BE2C (cell line): ENCODE data around the gene ANKRD40.

Source experiments
- DNase-seq: peaks from one replicate; pipeline ENCODE4 v3.0.0-alpha.2; 2020
- H3K27me3 ChIP-seq: fragments of 250-450 bp; sonication (Bioruptor Pico); 2 replicates; pipeline ENCODE4 v1.5.1; 2020; ENCODE audit warnings: mild to moderate bottlenecking
- H3K36me3 ChIP-seq: fragments of 250-450 bp; sonication (Bioruptor Pico); 2 replicates; pipeline ENCODE4 v1.5.1; 2020; ENCODE audit warnings: mild to moderate bottlenecking
- H3K4me1 ChIP-seq: fragments of 250-450 bp; sonication (Bioruptor Pico); 2 replicates; pipeline ENCODE4 v1.5.1; 2020
- H3K4me3 ChIP-seq: 2 replicates; pipeline ENCODE4 v1.5.1; 2011; ENCODE audit warnings: low read depth, low read length
- H3K9me3 ChIP-seq: fragments of 250-450 bp; sonication (Bioruptor Pico); 2 replicates; pipeline ENCODE4 v1.5.1; 2020
- CTCF ChIP-seq: IDR thresholded peaks from 2 replicates; pipeline ENCODE4 v1.5.1; 2012; ENCODE audit warnings: mild to moderate bottlenecking, low read depth, low read length

ANKRD40 gene

GRCh38 chr17:50666316-50666715, 41.4 kb downstream of the ANKRD40 start:
- H3K9me3 ChIP-seq = no peaks in the 10 kb centered on the region
- no peak for DNase-seq
- TF ChIP-seq CTCF = no peak
- H3K4me3 ChIP-seq = no peak overlapping the region
- H3K27me3 ChIP-seq = no peaks in the 10 kb centered on the region
- peaks cover 9% of the 10 kb centered on the region for H3K4me1 ChIP-seq
- H3K36me3 ChIP-seq = no peaks in the 10 kb centered on the region

GRCh38 chr17:50665838-50666237, 41.9 kb downstream of the ANKRD40 start:
- TF ChIP-seq CTCF = no peak
- Histone ChIP-seq H3K4me1 (peaks cover 13% of the 10 kb centered on the region), H3K36me3 (no peaks in the 10 kb centered on the region)

GRCh38 chr17:50664788-50665458, 42.8 kb downstream of the ANKRD40 start:
- Histone ChIP-seq H3K4me3 (no peak overlapping the region), H3K36me3 (no peaks in the 10 kb centered on the region), H3K9me3 (no peaks in the 10 kb centered on the region), H3K4me1 (peaks cover 23% of the 10 kb centered on the region), H3K27me3 (no peaks in the 10 kb centered on the region)
- DNase-seq = no peak
- no peak for TF ChIP-seq CTCF

More at GRCh38 chr17:50665838-50666237, 41.9 kb downstream of the ANKRD40 start:
- Histone ChIP-seq H3K9me3 (no peaks in the 10 kb centered on the region), H3K27me3 (no peaks in the 10 kb centered on the region), H3K4me3 (no peak overlapping the region)
- no peak for DNase-seq

GRCh38 chr17:50663812-50664374, 43.8 kb downstream of the ANKRD40 start:
- no peaks in the 10 kb centered on the region for H3K36me3 ChIP-seq
- H3K9me3 ChIP-seq = no peaks in the 10 kb centered on the region
- no peak for TF ChIP-seq CTCF
- H3K4me3 ChIP-seq = no peak overlapping the region
- H3K4me1 ChIP-seq = peaks cover 28% of the 10 kb centered on the region
- H3K27me3 ChIP-seq = no peaks in the 10 kb centered on the region
- no peak for DNase-seq

- no peak for DNase-seq
- peaks cover 33% of the 10 kb centered on the region for H3K4me1 ChIP-seq
- H3K27me3 ChIP-seq = no peaks in the 10 kb centered on the region
- no peak for TF ChIP-seq CTCF
- H3K36me3 ChIP-seq = no peaks in the 10 kb centered on the region
- H3K9me3 ChIP-seq = no peaks in the 10 kb centered on the region
- H3K4me3 ChIP-seq = no peak overlapping the region
Observed at GRCh38 chr17:50662632-50663225, 45.0 kb downstream of the ANKRD40 start.

- Histone ChIP-seq H3K9me3 (no peaks in the 10 kb centered on the region), H3K4me3 (no peak overlapping the region), H3K36me3 (no peaks in the 10 kb centered on the region), H3K27me3 (no peaks in the 10 kb centered on the region), H3K4me1 (peaks cover 33% of the 10 kb centered on the region)
- no peak for TF ChIP-seq CTCF
- DNase-seq = peak; percentile 64
Observed at GRCh38 chr17:50661795-50662391, 45.8 kb downstream of the ANKRD40 start.
